ENCODE measurements around the gene GAS1. TPM values are rescaled to one million over a fixed set of nuclear protein-coding genes. Genes with fewer than 3 reads are reported as not detected.

GAS1 gene
- total and polyA plus RNA-seq, 2 experiments from 2014 or later, result 10.7 to 36.0 TPM

DNA sequence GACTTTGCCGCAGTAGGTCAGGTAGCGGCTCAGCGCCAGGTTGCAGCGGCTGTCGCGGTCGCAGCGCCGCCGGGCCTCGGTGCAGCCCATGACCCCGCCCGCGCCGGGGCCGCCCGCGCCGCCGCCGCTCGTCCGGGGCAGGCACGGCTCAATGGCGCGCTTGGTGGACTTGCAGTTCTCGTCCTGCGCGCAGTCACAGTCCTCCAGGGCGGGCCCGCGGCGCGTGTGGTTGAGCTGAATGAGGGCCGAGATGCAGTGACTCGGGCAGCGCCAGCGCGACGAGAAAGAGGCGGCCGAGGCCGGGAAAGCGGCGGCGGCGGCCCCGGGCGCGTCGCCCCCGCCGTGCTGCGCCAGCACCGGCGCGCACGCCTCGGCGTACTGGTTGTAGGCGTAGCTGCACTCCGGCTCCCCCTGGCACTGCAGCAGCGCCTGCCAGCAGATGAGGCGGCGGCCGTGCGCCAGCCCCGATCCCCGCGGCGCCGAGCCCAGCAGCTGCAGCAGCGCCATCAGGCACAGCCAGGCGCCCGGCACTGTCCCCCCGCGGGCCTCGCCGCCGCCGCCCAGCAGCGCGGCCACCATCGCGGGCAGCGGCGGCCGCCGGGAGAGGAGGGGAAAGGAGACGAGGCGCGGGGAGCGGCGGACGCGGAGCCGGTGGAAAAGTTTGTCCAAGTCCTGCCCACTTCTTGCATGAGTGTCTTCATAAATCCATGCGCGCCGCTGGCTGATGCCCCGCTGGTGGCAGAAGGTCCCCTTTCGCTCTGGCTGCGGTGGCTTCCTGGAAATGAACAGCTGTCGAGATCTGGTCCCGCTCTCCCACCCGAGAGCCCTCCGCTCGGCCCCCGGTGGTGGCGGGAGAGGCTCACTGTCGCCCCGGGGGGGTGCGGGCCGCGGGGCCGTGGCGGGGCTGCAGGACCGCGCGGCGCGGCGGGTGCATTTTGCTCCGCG is 833 bp downstream of the GAS1 start:
- H4K20me1 ChIP-seq (ENCODE audit: insufficient read depth), result no peaks in the 10 kb centered on the region
- peak overlapping the region; percentile 83 for H3K4me2 ChIP-seq (ENCODE audit: unreplicated experiment)
- H3F3A ChIP-seq (ENCODE audit: insufficient read depth), result peaks cover 7% of the 10 kb centered on the region; the same call in 1 of the 2 replicates
- peak overlapping the region; percentile 72 for H3K27ac ChIP-seq
- no peaks in the 10 kb centered on the region for H3K9me2 ChIP-seq (ENCODE audit: insufficient read depth)
- H2AFZ ChIP-seq, result peak overlapping the region; percentile 87
- no peaks in the 10 kb centered on the region for H3K36me3 ChIP-seq (ENCODE audit: low read depth)
- no peak for TF ChIP-seq EZH2 (IDR thresholded peaks at IDR 0.05; ENCODE audit: insufficient read depth, poor library complexity, severe bottlenecking)
- no peak for TF ChIP-seq EZH2phosphoT487 (IDR thresholded peaks at IDR 0.05; ENCODE audit: insufficient read depth, low read depth)
- peak overlapping the region; percentile 80 for H3K4me3 ChIP-seq
- peak overlapping the region; percentile 84 for H3K9ac ChIP-seq
- in situ Hi-C loops (cut with MboI), result loop anchor here (10.0 kb wide), 1 partner anchor 462 kb away; no protein-coding TSS in a partner anchor
- H3K9me3 ChIP-seq (ENCODE audit: low read depth), result no peaks in the 10 kb centered on the region
- peaks cover 13% of the 10 kb centered on the region for H3K4me1 ChIP-seq (ENCODE audit: insufficient read depth)
- no peaks in the 10 kb centered on the region for H3K27me3 ChIP-seq (replicated peaks; ENCODE audit: insufficient read depth)
- WGBS, 2 experiments (ENCODE audit: low coverage in 1 of 2, low lambda C conversion rate in 2 of 2, missing lambda C conversion rate in 2 of 2), result 1% methylated on average over 73 to 101 of the region's 125 CpGs
- H3K79me2 ChIP-seq (ENCODE audit: insufficient read depth), result peaks cover 16% of the 10 kb centered on the region
- DNase-seq, result peak; percentile 93

DNA sequence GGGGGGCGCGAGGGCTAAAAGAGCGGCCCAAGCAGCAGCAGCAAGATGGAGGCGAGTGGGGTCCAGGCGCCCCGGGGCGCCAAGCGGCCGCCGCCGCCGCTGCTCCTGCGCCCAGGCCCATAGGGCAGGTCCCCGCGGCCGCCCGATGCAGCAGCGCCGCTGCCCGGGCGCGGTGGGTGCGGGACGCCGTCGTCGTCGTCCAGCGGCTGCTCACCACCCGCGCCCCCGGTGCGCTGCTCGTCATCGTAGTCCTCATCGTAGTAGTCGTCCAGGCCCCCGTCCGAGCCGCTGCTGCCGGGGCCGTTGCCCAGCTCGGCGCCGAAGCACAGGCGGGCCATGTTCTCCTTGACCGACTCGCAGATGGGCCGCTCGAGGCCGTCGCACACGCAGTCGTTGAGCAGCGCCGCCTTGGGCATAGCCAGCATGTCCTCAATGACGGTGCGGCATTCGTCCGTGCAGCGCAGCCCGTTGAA is 1.5 kb downstream of the GAS1 start:
- H3K9me2 ChIP-seq (ENCODE audit: insufficient read depth), result no peaks in the 10 kb centered on the region
- H3F3A ChIP-seq (ENCODE audit: insufficient read depth), result peaks cover 7% of the 10 kb centered on the region; the same call in 1 of the 2 replicates
- H4K20me1 ChIP-seq (ENCODE audit: insufficient read depth), result no peaks in the 10 kb centered on the region
- no peaks in the 10 kb centered on the region for H3K9me3 ChIP-seq (ENCODE audit: low read depth)
- H3K36me3 ChIP-seq (ENCODE audit: low read depth), result no peaks in the 10 kb centered on the region
- H3K27me3 ChIP-seq (replicated peaks; ENCODE audit: insufficient read depth), result no peaks in the 10 kb centered on the region
- peaks cover 16% of the 10 kb centered on the region for H3K79me2 ChIP-seq (ENCODE audit: insufficient read depth)
- peak; percentile 82 for DNase-seq
- peak overlapping the region; percentile 84 for H3K9ac ChIP-seq
- in situ Hi-C loops (cut with MboI), result loop anchor here (10.0 kb wide), 1 partner anchor 461 kb away; no protein-coding TSS in a partner anchor
- peak overlapping the region; percentile 80 for H3K4me3 ChIP-seq
- 2% methylated on average over 54 of the region's 62 CpGs; no CpG with 5 or more reads in 1 of the 2 experiments for WGBS, 2 experiments (ENCODE audit: low coverage in 1 of 2, low lambda C conversion rate in 2 of 2, missing lambda C conversion rate in 2 of 2)
- peak overlapping the region; percentile 87 for H2AFZ ChIP-seq
- H3K4me2 ChIP-seq (ENCODE audit: unreplicated experiment), result peak overlapping the region; percentile 83
- TF ChIP-seq EZH2 (IDR thresholded peaks at IDR 0.05; ENCODE audit: insufficient read depth, poor library complexity, severe bottlenecking) (no peak), EZH2phosphoT487 (IDR thresholded peaks at IDR 0.05; ENCODE audit: insufficient read depth, low read depth) (no peak)
- peak overlapping the region; percentile 72 for H3K27ac ChIP-seq
- peaks cover 13% of the 10 kb centered on the region for H3K4me1 ChIP-seq (ENCODE audit: insufficient read depth)

DNA sequence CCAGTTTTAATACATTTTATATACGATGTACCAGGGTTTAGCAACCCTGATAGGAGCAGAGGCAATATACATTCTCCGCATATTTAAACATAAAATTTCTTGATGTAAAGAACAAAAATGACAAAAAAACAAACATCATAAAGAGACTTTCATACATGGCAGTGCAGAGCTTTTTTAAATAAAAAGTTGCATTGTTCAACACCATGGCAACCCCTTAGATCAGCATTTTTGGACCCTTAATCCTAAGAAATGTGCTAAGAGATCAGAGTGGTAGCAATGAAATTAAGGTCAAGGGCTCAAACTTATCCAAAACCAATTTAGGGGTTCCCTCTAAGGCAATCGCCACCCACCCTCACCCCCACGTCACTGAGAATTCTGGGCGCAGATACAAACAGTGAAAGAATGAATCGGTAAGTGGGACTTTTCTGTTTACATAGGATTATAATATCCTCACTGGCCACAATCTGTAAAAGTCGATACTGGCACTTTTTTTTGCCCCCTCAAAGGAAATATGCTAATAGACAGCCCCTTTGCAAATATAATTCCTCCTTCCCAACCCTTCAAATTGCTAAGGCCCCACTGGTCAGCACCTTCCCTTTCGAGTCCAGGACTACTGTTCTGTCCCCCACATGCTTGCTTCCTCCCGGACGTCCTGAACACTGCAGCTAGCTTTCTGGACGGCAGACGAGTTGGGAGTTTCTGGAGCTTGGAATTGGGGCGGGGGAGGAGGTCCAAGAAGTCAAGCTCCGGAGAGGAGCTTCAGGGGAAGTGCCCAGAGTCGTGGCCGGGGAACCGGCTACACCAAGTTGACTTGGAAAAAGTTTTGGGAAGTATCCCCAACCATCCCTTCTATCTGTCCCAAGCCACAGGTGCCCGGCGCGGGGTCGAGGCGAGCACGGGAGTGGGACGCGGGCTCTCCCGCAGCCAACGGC is 2.2 kb downstream of the GAS1 start:
- 5% methylated on average over 26 to 27 of the region's 27 CpGs for WGBS, 2 experiments (ENCODE audit: low coverage in 1 of 2, low lambda C conversion rate in 2 of 2, missing lambda C conversion rate in 2 of 2)
- H2AFZ ChIP-seq, result peak overlapping the region; percentile 87
- H3F3A ChIP-seq (ENCODE audit: insufficient read depth), result peaks cover 7% of the 10 kb centered on the region; the same call in 1 of the 2 replicates
- no peaks in the 10 kb centered on the region for H3K27me3 ChIP-seq (replicated peaks; ENCODE audit: insufficient read depth)
- H3K9me3 ChIP-seq (ENCODE audit: low read depth), result no peaks in the 10 kb centered on the region
- H3K27ac ChIP-seq, result peak overlapping the region; percentile 72
- DNase-seq, result peak; percentile 64
- peaks cover 13% of the 10 kb centered on the region for H3K4me1 ChIP-seq (ENCODE audit: insufficient read depth)
- TF ChIP-seq EZH2 (IDR thresholded peaks at IDR 0.05; ENCODE audit: insufficient read depth, poor library complexity, severe bottlenecking) (no peak), EZH2phosphoT487 (IDR thresholded peaks at IDR 0.05; ENCODE audit: insufficient read depth, low read depth) (no peak)
- in situ Hi-C loops (cut with MboI), result loop anchor here (10.0 kb wide), 1 partner anchor 460 kb away; no protein-coding TSS in a partner anchor
- H3K79me2 ChIP-seq (ENCODE audit: insufficient read depth), result peaks cover 16% of the 10 kb centered on the region
- H3K4me3 ChIP-seq, result peak overlapping the region; percentile 80
- no peaks in the 10 kb centered on the region for H3K36me3 ChIP-seq (ENCODE audit: low read depth)
- no peaks in the 10 kb centered on the region for H3K9me2 ChIP-seq (ENCODE audit: insufficient read depth)
- no peaks in the 10 kb centered on the region for H4K20me1 ChIP-seq (ENCODE audit: insufficient read depth)
- H3K4me2 ChIP-seq (ENCODE audit: unreplicated experiment), result peak overlapping the region; percentile 83
- peak overlapping the region; percentile 84 for H3K9ac ChIP-seq
